DOHH2 (cell line): ENCODE results near the gene CLEC6A.

Experiments
- H3F3A ChIP-seq: fragments of 200-600 bp; sonication (generic), shearing (Covaris generic); 2 replicates; pipeline ENCODE4 v1.6.0; 2016; ENCODE audit warnings: antibody characterized with exemption, mild to moderate bottlenecking; ENCODE audit not compliant: control insufficient read depth, insufficient read depth
- H3K27ac ChIP-seq: fragments of 200-600 bp; sonication (generic); 2 replicates; pipeline ENCODE4 v1.5.1; 2014; ENCODE audit warnings: low read depth, mild to moderate bottlenecking, low read length, moderate library complexity
- H3K27me3 ChIP-seq: fragments of 200-600 bp; sonication (generic); 2 replicates; pipeline ENCODE4 v1.6.1; 2014; ENCODE audit warnings: mild to moderate bottlenecking, low read length, mixed read lengths; ENCODE audit not compliant: control insufficient read depth
- H3K36me3 ChIP-seq: fragments of 200-600 bp; sonication (generic); 2 replicates; pipeline ENCODE4 v1.6.1; 2014; ENCODE audit warnings: mild to moderate bottlenecking, low read length, moderate library complexity, mixed read lengths; ENCODE audit not compliant: control insufficient read depth
- H3K4me1 ChIP-seq: fragments of 200-600 bp; sonication (generic); 2 replicates; pipeline ENCODE4 v1.6.1; 2014; ENCODE audit warnings: mild to moderate bottlenecking, low read length, mixed read lengths; ENCODE audit not compliant: control insufficient read depth
- H3K4me2 ChIP-seq: fragments of 200-600 bp; sonication (generic); 2 replicates; pipeline ENCODE4 v1.6.0; 2014; ENCODE audit warnings: mild to moderate bottlenecking, low read length, moderate library complexity
- H3K4me3 ChIP-seq: fragments of 200-600 bp; sonication (generic); 2 replicates; pipeline ENCODE4 v1.5.1; 2014; ENCODE audit warnings: mild to moderate bottlenecking, low read length, mixed read lengths
- H3K79me2 ChIP-seq: fragments of 200-600 bp; sonication (generic); 2 replicates; pipeline ENCODE4 v1.6.1; 2014; ENCODE audit warnings: mild to moderate bottlenecking, low read length, mixed read lengths; ENCODE audit not compliant: control insufficient read depth
- H3K9me2 ChIP-seq: fragments of 200-600 bp; sonication (generic); replicated peaks from 2 replicates; pipeline ENCODE4 v1.6.1; 2014; ENCODE audit warnings: mild to moderate bottlenecking, low read length, mixed read lengths; ENCODE audit not compliant: control insufficient read depth
- H3K9me3 ChIP-seq: fragments of 200-600 bp; sonication (generic); 2 replicates; pipeline ENCODE4 v1.6.1; 2014; ENCODE audit warnings: antibody characterized with exemption, low read length, mixed read lengths; ENCODE audit not compliant: control insufficient read depth, insufficient read depth
- H4K20me1 ChIP-seq: fragments of 200-600 bp; sonication (generic); 2 replicates; pipeline ENCODE4 v1.6.0; 2014; ENCODE audit warnings: low read depth, mild to moderate bottlenecking, antibody characterized with exemption, low read length, moderate library complexity; ENCODE audit not compliant: control insufficient read depth, insufficient read depth
- EZH2phosphoT487 ChIP-seq: fragments of 200-600 bp; sonication (generic); IDR thresholded peaks from 2 replicates; pipeline ENCODE4 v1.6.1; 2017; ENCODE audit warnings: borderline replicate concordance, mild to moderate bottlenecking, antibody characterized with exemption, low read length, moderate library complexity, mixed read lengths
- TF ChIP-seq, protein P1 (sequence below): fragments of 200-600 bp; sonication (generic); IDR thresholded peaks from one replicate; pipeline ENCODE4 v1.5.1; 2014; ENCODE audit warnings: antibody characterized with exemption, mild to moderate bottlenecking, low read depth, low read length; ENCODE audit not compliant: poor library complexity, severe bottlenecking

Gene CLEC6A

DNA sequence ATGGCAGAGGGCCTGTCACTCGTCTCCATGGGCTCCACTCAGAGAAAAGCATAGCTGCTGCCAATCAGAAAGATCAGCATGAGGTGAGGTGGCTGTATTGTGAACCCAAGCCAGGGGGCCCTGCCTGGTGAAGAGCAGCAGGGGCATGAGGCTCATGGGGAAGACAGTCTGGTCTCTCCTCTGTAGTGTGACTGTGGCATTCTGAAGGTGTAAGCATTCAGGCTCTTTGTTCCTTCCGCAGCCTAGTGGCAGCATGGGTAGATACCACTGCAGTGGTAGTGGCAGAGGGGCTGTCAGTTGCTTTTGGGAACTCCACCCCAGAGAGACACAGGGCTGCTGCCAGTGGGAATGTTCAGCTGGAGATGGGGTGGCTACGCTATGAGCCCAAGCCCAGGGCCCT is 52.5 kb downstream of the CLEC6A start:
- TF ChIP-seq EZH2phosphoT487, result no peak

DNA sequence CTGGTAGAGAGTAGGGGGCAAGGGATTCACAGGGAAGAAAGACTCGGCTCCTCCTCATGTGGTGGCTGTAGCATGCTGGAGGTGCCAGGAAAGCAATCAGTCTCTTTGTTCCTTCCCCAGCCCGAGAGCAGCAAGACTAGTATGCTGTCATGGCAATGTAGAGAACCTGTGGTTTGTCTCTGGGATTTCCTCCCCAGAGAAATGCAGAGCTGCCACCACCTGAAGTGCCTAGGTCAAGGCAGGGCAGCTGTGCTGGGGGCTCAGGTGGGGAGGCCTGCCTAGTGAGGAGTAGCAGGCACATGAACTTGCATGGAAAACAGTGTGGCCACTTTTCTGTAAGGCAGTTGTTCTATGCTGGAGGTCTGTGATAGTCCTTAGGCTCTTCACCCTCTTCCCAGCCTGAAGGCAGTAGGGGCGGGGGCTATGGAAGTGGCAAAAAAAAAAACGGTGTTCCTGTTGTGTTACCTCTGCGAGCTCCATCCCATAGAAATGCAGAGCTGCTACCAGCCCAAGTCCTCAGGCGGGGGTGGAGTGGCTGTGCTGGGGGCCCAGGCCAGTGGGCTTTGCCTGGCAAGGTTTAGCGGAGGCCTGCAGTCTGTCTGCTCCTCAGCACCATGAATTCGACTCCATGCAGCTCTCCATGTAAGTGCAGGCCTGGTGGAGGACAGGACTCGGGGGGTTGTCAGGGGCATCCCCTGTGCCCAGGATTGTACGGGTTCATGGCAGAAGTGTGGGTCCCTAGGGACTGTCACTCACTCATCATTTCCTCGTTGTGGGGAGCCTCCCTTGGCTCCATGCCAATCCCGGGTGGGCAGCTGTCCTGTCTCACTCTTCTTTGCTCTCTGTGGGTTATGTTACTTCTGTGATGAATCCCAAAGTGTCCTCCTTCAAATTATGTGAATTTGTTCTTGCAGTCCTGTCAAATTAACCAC is 53.4 kb downstream of the CLEC6A start:
- Histone ChIP-seq H3K9me3 (no peaks in the 10 kb centered on the region), H3K4me2 (no peak overlapping the region)

More for the DNA sequence above, 52.5 kb downstream of the CLEC6A start:
- H3K27ac ChIP-seq, result no peak overlapping the region
- no peaks in the 10 kb centered on the region for H3K36me3 ChIP-seq
- H3K4me1 ChIP-seq, result peaks cover 8% of the 10 kb centered on the region
- peaks cover 16% of the 10 kb centered on the region; the same call in 1 of the 2 replicates for H3K27me3 ChIP-seq
- H3K79me2 ChIP-seq, result no peaks in the 10 kb centered on the region
- H3K4me2 ChIP-seq, result no peak overlapping the region
- no peaks in the 10 kb centered on the region for H4K20me1 ChIP-seq
- H3K9me3 ChIP-seq, result no peaks in the 10 kb centered on the region
- no peak overlapping the region for H3K4me3 ChIP-seq
- no peaks in the 10 kb centered on the region for H3F3A ChIP-seq
- no peaks in the 10 kb centered on the region for H3K9me2 ChIP-seq

DNA sequence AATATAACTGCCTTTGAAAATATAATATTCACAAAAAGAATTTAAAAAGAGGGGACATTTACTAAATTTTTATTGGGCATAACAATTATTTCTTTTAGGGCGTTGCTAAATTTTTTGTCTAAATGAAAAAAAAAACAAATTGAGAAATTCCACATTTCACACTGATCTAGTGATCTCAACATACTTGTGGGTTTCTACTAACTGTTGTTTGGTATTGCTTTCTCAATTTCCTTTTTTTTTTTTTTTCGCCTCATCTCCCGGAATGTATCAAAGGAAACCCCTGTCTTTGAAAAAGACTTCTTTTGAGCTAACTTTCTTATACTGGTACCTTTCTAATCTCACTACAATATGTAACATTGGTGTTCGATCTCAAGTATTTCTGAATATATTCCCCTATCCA is 57.5 kb downstream of the CLEC6A start, which contains the start of gene CLEC4D:
Gene CLEC4D, plus strand, starts transcription at position 248 of the 400 bp plus-strand sequence. CDS start 230 bp downstream, outside the sequence.
- no peaks in the 10 kb centered on the region for H3F3A ChIP-seq
- H3K27me3 ChIP-seq, result peaks cover 22% of the 10 kb centered on the region
- H3K4me2 ChIP-seq, result no peak within 1 kb of the TSS
- H3K36me3 ChIP-seq, result no peaks in the 10 kb centered on the region
- no peaks in the 10 kb centered on the region for H3K9me3 ChIP-seq
- TF ChIP-seq EZH2phosphoT487, result no peak
- TF ChIP-seq, protein P1, sequence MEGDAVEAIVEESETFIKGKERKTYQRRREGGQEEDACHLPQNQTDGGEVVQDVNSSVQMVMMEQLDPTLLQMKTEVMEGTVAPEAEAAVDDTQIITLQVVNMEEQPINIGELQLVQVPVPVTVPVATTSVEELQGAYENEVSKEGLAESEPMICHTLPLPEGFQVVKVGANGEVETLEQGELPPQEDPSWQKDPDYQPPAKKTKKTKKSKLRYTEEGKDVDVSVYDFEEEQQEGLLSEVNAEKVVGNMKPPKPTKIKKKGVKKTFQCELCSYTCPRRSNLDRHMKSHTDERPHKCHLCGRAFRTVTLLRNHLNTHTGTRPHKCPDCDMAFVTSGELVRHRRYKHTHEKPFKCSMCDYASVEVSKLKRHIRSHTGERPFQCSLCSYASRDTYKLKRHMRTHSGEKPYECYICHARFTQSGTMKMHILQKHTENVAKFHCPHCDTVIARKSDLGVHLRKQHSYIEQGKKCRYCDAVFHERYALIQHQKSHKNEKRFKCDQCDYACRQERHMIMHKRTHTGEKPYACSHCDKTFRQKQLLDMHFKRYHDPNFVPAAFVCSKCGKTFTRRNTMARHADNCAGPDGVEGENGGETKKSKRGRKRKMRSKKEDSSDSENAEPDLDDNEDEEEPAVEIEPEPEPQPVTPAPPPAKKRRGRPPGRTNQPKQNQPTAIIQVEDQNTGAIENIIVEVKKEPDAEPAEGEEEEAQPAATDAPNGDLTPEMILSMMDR, result no peak
- H3K4me3 ChIP-seq, result no peak within 1 kb of the TSS
- H3K27ac ChIP-seq, result no peak within 1 kb of the TSS
- H3K9me2 ChIP-seq, result no peaks in the 10 kb centered on the region
- H3K79me2 ChIP-seq, result no peaks in the 10 kb centered on the region
- H3K4me1 ChIP-seq, result peaks cover 8% of the 10 kb centered on the region
- H4K20me1 ChIP-seq, result no peaks in the 10 kb centered on the region

More for the DNA sequence above, 53.4 kb downstream of the CLEC6A start:
- TF ChIP-seq, protein P1, result no peak
- no peak for TF ChIP-seq EZH2phosphoT487
- Histone ChIP-seq H4K20me1 (no peaks in the 10 kb centered on the region), H3K9me2 (no peaks in the 10 kb centered on the region), H3K36me3 (no peaks in the 10 kb centered on the region), H3K4me1 (peaks cover 8% of the 10 kb centered on the region), H3K4me3 (no peak overlapping the region), H3K27me3 (peaks cover 19% of the 10 kb centered on the region; the same call in 1 of the 2 replicates), H3K27ac (no peak overlapping the region), H3K79me2 (no peaks in the 10 kb centered on the region), H3F3A (no peaks in the 10 kb centered on the region)

DNA sequence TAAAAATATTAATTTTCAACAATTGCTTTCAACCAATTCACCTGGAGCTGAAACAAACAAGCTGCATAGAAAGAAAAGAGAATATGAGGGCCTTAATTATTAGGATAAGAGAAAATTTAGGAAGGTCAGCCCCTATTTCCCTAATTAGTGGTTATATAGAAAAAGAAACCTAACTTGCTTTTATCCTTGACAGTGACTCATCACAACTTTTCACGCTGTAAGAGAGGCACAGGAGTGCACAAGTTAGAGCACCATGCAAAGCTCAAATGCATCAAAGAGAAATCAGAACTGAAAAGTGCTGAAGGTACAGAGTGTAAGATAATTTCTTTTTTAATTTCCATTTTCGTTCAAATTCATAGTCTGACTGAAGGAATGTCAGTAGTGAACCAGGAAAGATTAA is 62.2 kb downstream of the CLEC6A start:
- H3K4me2 ChIP-seq, result no peak overlapping the region
- H4K20me1 ChIP-seq, result no peaks in the 10 kb centered on the region
- H3K36me3 ChIP-seq, result no peaks in the 10 kb centered on the region
- H3K4me1 ChIP-seq, result no peaks in the 10 kb centered on the region
- H3K27ac ChIP-seq, result no peak overlapping the region
- no peaks in the 10 kb centered on the region for H3K9me2 ChIP-seq
- peaks cover 26% of the 10 kb centered on the region for H3K27me3 ChIP-seq
- no peaks in the 10 kb centered on the region for H3K79me2 ChIP-seq
- TF ChIP-seq, protein P1, result no peak
- no peaks in the 10 kb centered on the region for H3K9me3 ChIP-seq
- no peak overlapping the region for H3K4me3 ChIP-seq
- H3F3A ChIP-seq, result no peaks in the 10 kb centered on the region
